Endodermal cell (in vitro differentiated cells): ENCODE measurements around the gene KIF1A. TPM values are rescaled to one million over a fixed set of nuclear protein-coding genes. Genes with fewer than 3 reads are reported as not detected.
A peak's percentile ranks its signal among the peaks of the same experiment; 100 is the strongest.

Experiments used
- DNase-seq: peaks from one replicate; pipeline ENCODE4 v3.0.0-alpha.2; 2017
- H3K27ac ChIP-seq: 2 replicates; pipeline ENCODE4 v1.5.1; 2013; ENCODE audit warnings: mild to moderate bottlenecking, low read depth, low read length, moderate library complexity
- H3K27me3 ChIP-seq: 2 replicates; pipeline ENCODE4 v1.6.1; 2013; ENCODE audit warnings: mild to moderate bottlenecking, low read length, moderate library complexity; ENCODE audit not compliant: insufficient read depth, control insufficient read depth, poor library complexity, severe bottlenecking
- H3K36me3 ChIP-seq: 2 replicates; pipeline ENCODE4 v1.7.0; 2013; ENCODE audit warnings: mild to moderate bottlenecking, low read length, moderate library complexity; ENCODE audit not compliant: control insufficient read depth, insufficient read depth
- H3K4me1 ChIP-seq: one replicate; pipeline ENCODE4 v1.7.0; 2013; ENCODE audit warnings: low read length; ENCODE audit not compliant: control insufficient read depth, insufficient read depth
- H3K4me3 ChIP-seq: 2 replicates; pipeline ENCODE4 v1.5.1; 2013; ENCODE audit warnings: mild to moderate bottlenecking, low read length, moderate library complexity
- H3K9ac ChIP-seq: 2 replicates; pipeline ENCODE4 v1.6.1; 2013; ENCODE audit warnings: mild to moderate bottlenecking, low read length, moderate library complexity; ENCODE audit not compliant: poor library complexity, severe bottlenecking; ENCODE audit errors: extremely low read depth
- H3K9me3 ChIP-seq: 2 replicates; pipeline ENCODE4 v1.6.1; 2013; ENCODE audit warnings: mild to moderate bottlenecking, low read length, moderate library complexity; ENCODE audit not compliant: control insufficient read depth
- H3K27ac Mint-ChIP-seq: 2 replicates; pipeline ENCODE4 v1.8.0; 2020; ENCODE audit warnings: mixed read lengths
- H3K27me3 Mint-ChIP-seq: 2 replicates; pipeline ENCODE4 v1.8.0; 2021; ENCODE audit warnings: mild to moderate bottlenecking, mixed read lengths; ENCODE audit not compliant: insufficient read depth
- H3K36me3 Mint-ChIP-seq: 2 replicates; pipeline ENCODE4 v1.8.0; 2020; ENCODE audit warnings: low read depth, mixed read lengths
- H3K4me1 Mint-ChIP-seq: 2 replicates; pipeline ENCODE4 v1.8.0; 2020; ENCODE audit warnings: mixed read lengths
- H3K4me3 Mint-ChIP-seq: 2 replicates; pipeline ENCODE4 v1.8.0; 2020; ENCODE audit warnings: mild to moderate bottlenecking, moderate library complexity, mixed read lengths
- H3K9me3 Mint-ChIP-seq: 2 replicates; pipeline ENCODE4 v1.8.0; 2020; ENCODE audit warnings: mild to moderate bottlenecking, mixed read lengths
- WGBS, 2 experiments: methylation state at CpG; one replicate each; pipeline versions ENCODE4 v1.1.5 to v1.1.7; 2013; ENCODE audit warnings: missing lambda C conversion rate in 2 of 2, mixed read lengths in 1 of 2; ENCODE audit not compliant: insufficient coverage in 1 of 2, insufficient read length in 1 of 2; 5-methylcytosine and 5-hydroxymethylcytosine counted together
- total RNA-seq, 2 donors: library from RNA; stranded (reverse); fragmentation: NEBNext Ultra II Directional in 1 of 2; extraction: Animal tissue kit (Norgen Biotek cat#: 25700) in 1 of 2; gene quantifications; 2 replicates in 1 of 2; 3 replicates in 1 of 2; pipeline ENCODE4 v1.2.1, GENCODE V29; 2021
- TF ChIP-seq, protein P1 (sequence below): fragments of 200-600 bp; sonication (generic); conservative IDR thresholded peaks from 2 replicates; pipeline ENCODE4 v1.5.0; 2021; ENCODE audit warnings: antibody characterized with exemption, mild to moderate bottlenecking

The KIF1A gene
- total RNA-seq, 2 donors from 2014 or later = 58.8 to 83.1 TPM

DNA sequence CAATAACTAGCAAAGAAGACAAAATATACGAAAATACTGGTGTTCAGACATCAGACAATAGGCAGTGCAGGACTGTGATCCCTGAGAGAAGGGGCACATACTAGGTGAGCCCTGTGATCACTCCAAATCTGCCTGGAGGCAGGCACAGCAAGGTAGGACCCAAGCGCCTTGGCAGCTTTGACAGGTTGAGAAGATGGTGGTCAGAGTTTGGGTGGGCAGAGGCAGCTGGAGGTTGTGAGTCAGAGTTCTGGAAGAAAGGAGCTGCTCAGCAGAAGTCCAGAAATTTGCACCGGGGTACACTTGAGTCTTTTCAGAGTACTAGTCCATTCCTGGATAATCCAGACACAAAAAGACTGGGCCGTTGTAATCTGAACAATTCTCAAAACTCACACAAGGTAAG is 14.0 kb downstream of the KIF1A start:
- WGBS, 2 experiments = 91 to 98% methylated on average over 4 of the region's 4 CpGs
- H3K4me1 Mint-ChIP-seq = no peaks in the 10 kb centered on the region
- DNase-seq = peak; percentile 31
- peaks cover 2% of the 10 kb centered on the region for H3K36me3 Mint-ChIP-seq
- no peaks in the 10 kb centered on the region for H3K27me3 Mint-ChIP-seq
- no peaks in the 10 kb centered on the region for H3K9me3 Mint-ChIP-seq
- H3K36me3 ChIP-seq = peaks cover 6% of the 10 kb centered on the region
- H3K4me3 ChIP-seq = no peak overlapping the region
- no peak overlapping the region for H3K27ac ChIP-seq
- no peak overlapping the region for H3K4me3 Mint-ChIP-seq
- no peaks in the 10 kb centered on the region for H3K4me1 ChIP-seq
- no peak overlapping the region for H3K27ac Mint-ChIP-seq
- peaks cover 6% of the 10 kb centered on the region for H3K9me3 ChIP-seq
- TF ChIP-seq, protein P1, sequence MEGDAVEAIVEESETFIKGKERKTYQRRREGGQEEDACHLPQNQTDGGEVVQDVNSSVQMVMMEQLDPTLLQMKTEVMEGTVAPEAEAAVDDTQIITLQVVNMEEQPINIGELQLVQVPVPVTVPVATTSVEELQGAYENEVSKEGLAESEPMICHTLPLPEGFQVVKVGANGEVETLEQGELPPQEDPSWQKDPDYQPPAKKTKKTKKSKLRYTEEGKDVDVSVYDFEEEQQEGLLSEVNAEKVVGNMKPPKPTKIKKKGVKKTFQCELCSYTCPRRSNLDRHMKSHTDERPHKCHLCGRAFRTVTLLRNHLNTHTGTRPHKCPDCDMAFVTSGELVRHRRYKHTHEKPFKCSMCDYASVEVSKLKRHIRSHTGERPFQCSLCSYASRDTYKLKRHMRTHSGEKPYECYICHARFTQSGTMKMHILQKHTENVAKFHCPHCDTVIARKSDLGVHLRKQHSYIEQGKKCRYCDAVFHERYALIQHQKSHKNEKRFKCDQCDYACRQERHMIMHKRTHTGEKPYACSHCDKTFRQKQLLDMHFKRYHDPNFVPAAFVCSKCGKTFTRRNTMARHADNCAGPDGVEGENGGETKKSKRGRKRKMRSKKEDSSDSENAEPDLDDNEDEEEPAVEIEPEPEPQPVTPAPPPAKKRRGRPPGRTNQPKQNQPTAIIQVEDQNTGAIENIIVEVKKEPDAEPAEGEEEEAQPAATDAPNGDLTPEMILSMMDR = no peak
- no peaks in the 10 kb centered on the region for H3K27me3 ChIP-seq
- no peak overlapping the region for H3K9ac ChIP-seq

DNA sequence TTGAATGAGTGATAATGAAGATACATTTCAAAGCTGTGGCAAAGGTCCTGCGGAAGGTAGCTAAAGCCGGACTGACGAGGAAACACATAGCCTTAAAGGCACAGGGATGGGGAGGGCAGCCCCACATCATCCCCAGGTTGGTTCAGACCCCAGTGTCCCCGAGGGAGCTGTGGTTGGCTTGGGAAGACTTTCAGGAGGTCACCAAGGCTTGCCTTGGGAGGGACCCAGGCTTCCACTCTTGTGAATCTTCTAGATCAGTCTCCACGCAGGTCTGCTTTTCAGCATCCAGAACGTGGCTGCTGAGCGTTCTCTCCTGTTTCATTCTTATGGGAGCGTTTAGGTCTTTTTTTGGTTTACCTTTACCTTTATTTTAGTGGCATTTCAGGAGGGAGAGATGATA is 16.8 kb downstream of the KIF1A start:
- H3K9me3 Mint-ChIP-seq = no peaks in the 10 kb centered on the region
- H3K36me3 Mint-ChIP-seq = peaks cover 2% of the 10 kb centered on the region
- TF ChIP-seq, protein P1 = no peak
- H3K36me3 ChIP-seq = peaks cover 6% of the 10 kb centered on the region
- no peak overlapping the region for H3K4me3 Mint-ChIP-seq
- H3K27ac Mint-ChIP-seq = no peak overlapping the region
- no peak for DNase-seq
- H3K9me3 ChIP-seq = peaks cover 6% of the 10 kb centered on the region
- 90 to 91% methylated on average over 5 to 8 of the region's 8 CpGs for WGBS, 2 experiments
- H3K4me1 Mint-ChIP-seq = no peaks in the 10 kb centered on the region
- no peak overlapping the region for H3K4me3 ChIP-seq
- no peaks in the 10 kb centered on the region for H3K27me3 Mint-ChIP-seq
- no peaks in the 10 kb centered on the region for H3K27me3 ChIP-seq
- no peaks in the 10 kb centered on the region for H3K4me1 ChIP-seq
- no peak overlapping the region for H3K27ac ChIP-seq
- H3K9ac ChIP-seq = no peak overlapping the region

DNA sequence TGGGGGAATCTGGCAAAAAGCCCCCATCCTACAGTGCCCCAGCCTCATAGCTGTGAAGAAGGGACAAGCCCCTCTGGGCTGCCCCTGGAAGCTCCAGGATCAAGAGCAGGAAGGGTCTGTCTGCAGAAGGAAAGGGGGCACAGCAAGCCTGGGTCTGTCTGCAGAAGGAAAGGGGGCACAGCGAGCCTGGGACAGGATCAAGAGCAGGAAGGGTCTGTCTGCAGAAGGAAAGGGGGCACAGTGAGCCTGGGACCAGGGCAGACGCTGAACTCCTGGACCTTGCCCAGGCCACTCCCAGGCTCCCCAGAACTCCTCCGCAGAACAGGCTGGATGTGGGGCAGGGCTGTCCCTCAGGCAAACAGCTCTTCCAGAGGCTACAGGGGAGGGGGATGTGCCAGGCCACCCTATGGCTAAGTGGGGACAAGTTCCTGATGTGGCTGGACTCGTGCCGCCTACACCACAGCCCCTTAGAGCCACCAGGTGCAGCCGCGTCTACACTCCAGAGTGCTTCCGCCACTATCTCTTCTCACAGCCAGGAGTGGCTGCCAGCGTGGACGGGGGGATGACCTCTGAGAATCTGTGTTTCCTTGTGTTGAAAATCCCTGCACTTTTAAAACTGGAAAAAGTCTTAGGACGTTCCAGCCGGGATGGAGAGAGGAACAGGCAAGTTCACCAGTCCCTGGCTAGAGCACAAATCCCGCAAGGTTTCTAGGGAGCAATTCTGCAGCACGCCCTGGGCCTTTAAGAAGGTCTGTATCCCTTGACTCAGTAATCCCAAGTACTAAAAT is 20.8 kb downstream of the KIF1A start:
- Mint-ChIP-seq H3K4me1 (no peaks in the 10 kb centered on the region), H3K36me3 (peaks cover 4% of the 10 kb centered on the region), H3K27ac (no peak overlapping the region), H3K4me3 (no peak overlapping the region), H3K9me3 (no peaks in the 10 kb centered on the region), H3K27me3 (no peaks in the 10 kb centered on the region)
- H3K27ac ChIP-seq = no peak overlapping the region
- TF ChIP-seq, protein P1 = no peak
- DNase-seq = no peak
- 92 to 95% methylated on average over 12 to 14 of the region's 14 CpGs for WGBS, 2 experiments
- peaks cover 13% of the 10 kb centered on the region for H3K36me3 ChIP-seq
- peaks cover 6% of the 10 kb centered on the region for H3K9me3 ChIP-seq
- H3K27me3 ChIP-seq = no peaks in the 10 kb centered on the region
- H3K4me3 ChIP-seq = no peak overlapping the region
- no peaks in the 10 kb centered on the region for H3K4me1 ChIP-seq
- H3K9ac ChIP-seq = no peak overlapping the region
